Uterus (tissue), 2 donors: ENCODE measurements around the gene TMIGD3.

Source experiments
- CTCF ChIP-seq, 4 experiments: fragments of 200-600 bp in 2 of 4; fragments of 450-650 bp in 2 of 4; sonication (generic) in 2 of 4; IDR thresholded peaks; one replicate each; pipeline ENCODE4 v1.5.1; 2016 to 2019; ENCODE audit warnings: antibody characterized with exemption in 4 of 4, mild to moderate bottlenecking in 2 of 4, moderate library complexity in 1 of 4
- POLR2A ChIP-seq, 2 donors: fragments of 450-650 bp; IDR thresholded peaks; one replicate each; pipeline ENCODE4 v1.6.1; 2016; ENCODE audit warnings: antibody characterized with exemption in 2 of 2, mild to moderate bottlenecking in 1 of 2, moderate library complexity in 1 of 2

GRCh38 chr1:111462370-111463028, 40.9 kb downstream of the TMIGD3 start:
- TF ChIP-seq CTCF (IDR thresholded peaks at IDR 0.05) (no peak), POLR2A (IDR thresholded peaks at IDR 0.05) (no peak)
